HepG2 (cell line): ENCODE measurements around the gene SLC36A1. TPM values are rescaled to one million over a fixed set of nuclear protein-coding genes. Genes with fewer than 3 reads are reported as not detected.

ENCODE experiments used
- ATAC-seq: fragments of 200-7000 bp; cut with Tn5 transposase; 3 replicates; pipeline ENCODE4 v1.9.1; 2020; ENCODE audit warnings: mild to moderate bottlenecking, moderate library complexity
- BruUV-seq: library from RNA; stranded (reverse); fragments of 400-500 nt; replicated peaks from 2 replicates; lab custom pipeline; 2021; lab: Mats Ljungman, UMichigan
- CTCF ChIA-PET: fragments of 300-600 bp; formaldehyde crosslinking; extraction: SDS; loops from one replicate; lab custom pipeline; 2021; ENCODE audit warnings: low total read pairs, inconsistent platforms, low intra/inter-chr PET ratio; lab: Yijun Ruan, JAX
- POLR2A ChIA-PET: fragments of 350-600 bp; sonication (Branson Sonifier 250); formaldehyde crosslinking; loops from one replicate; lab custom pipeline; 2020; ENCODE audit warnings: antibody characterized with exemption, inconsistent platforms; lab: Yijun Ruan, JAX
- DNase-seq: peaks from one replicate; pipeline ENCODE4 v3.0.0-alpha.2; 2015; ENCODE audit warnings: low spot score
- FAIRE-seq: peaks from 3 replicates; lab custom pipeline; 2011; peaks lifted over from hg19 to GRCh38; lab: Jason Lieb, UNC
- H2AFZ ChIP-seq: one replicate; pipeline ENCODE4 v1.6.1; 2011; ENCODE audit warnings: low read length, inconsistent platforms
- H3K27ac ChIP-seq: fragments of 300-600 bp; 3 replicates; pipeline ENCODE4 v1.8.0; 2011; ENCODE audit warnings: mixed run types, mild to moderate bottlenecking, mixed read lengths, low read length, inconsistent platforms; ENCODE audit not compliant: insufficient read depth; ENCODE audit errors: extremely low read length
- H3K27me3 ChIP-seq, 2 experiments: fragments of 200-600 bp in 1 of 2; 2 replicates in 1 of 2; 3 replicates in 1 of 2; pipeline versions ENCODE4 v1.6.0 to v1.8.0; 2011; ENCODE audit warnings: low read length in 2 of 2, mild to moderate bottlenecking in 2 of 2, moderate library complexity in 2 of 2, inconsistent platforms in 1 of 2; ENCODE audit not compliant: insufficient read depth in 2 of 2, control insufficient read depth in 1 of 2
- H3K36me3 ChIP-seq, 2 experiments: fragments of 200-600 bp in 1 of 2; replicated peaks in 1 of 2; 2 replicates in 1 of 2; 3 replicates in 1 of 2; pipeline versions ENCODE4 v1.5.1 to v1.8.0; 2011; ENCODE audit warnings: low read length in 2 of 2, inconsistent platforms in 1 of 2; ENCODE audit not compliant: insufficient read depth in 2 of 2, control insufficient read depth in 1 of 2
- H3K4me1 ChIP-seq: 2 replicates; pipeline ENCODE4 v1.5.1; 2012; ENCODE audit warnings: low read length, inconsistent platforms; ENCODE audit not compliant: insufficient read depth
- H3K4me2 ChIP-seq: 2 replicates; pipeline ENCODE4 v1.6.0; 2011; ENCODE audit warnings: low read depth, low read length, inconsistent platforms
- H3K4me3 ChIP-seq, 3 experiments: fragments of 200-600 bp in 1 of 3; sonication (generic), shearing (Covaris generic) in 1 of 3; replicated peaks in 1 of 3; 2 replicates each; pipeline ENCODE4 v1.5.1; 2011 to 2016; ENCODE audit warnings: low read length in 3 of 3, inconsistent platforms in 2 of 3, low read depth in 2 of 3, mild to moderate bottlenecking in 2 of 3, control low read depth in 1 of 3, mixed read lengths in 1 of 3; ENCODE audit not compliant: insufficient read depth in 1 of 3
- H3K79me2 ChIP-seq: one replicate; pipeline ENCODE4 v1.6.1; 2011; ENCODE audit warnings: low read length, inconsistent platforms; ENCODE audit not compliant: insufficient read depth
- H3K9ac ChIP-seq: 2 replicates; pipeline ENCODE4 v1.6.0; 2011; ENCODE audit warnings: mild to moderate bottlenecking, low read depth, low read length, inconsistent platforms; ENCODE audit not compliant: insufficient read depth
- H3K9me3 ChIP-seq: 2 replicates; pipeline ENCODE4 v1.5.1; 2012; ENCODE audit warnings: mild to moderate bottlenecking, low read length
- H4K20me1 ChIP-seq: 2 replicates; pipeline ENCODE4 v1.6.0; 2011; ENCODE audit warnings: inconsistent platforms, mild to moderate bottlenecking, low read length, moderate library complexity; ENCODE audit not compliant: insufficient read depth
- ATF5 ChIP-seq: sonication (generic); formaldehyde crosslinking; IDR thresholded peaks from 2 replicates; pipeline ENCODE4 v1.4.0; 2020; ENCODE audit warnings: mild to moderate bottlenecking, low read depth, missing genetic modification reagents
- HNRNPLL ChIP-seq: fragments of 200-400 bp; formaldehyde crosslinking; IDR thresholded peaks from 2 replicates; pipeline ENCODE4 v1.6.1; 2017; ENCODE audit warnings: mild to moderate bottlenecking, low read depth, low read length; ENCODE audit not compliant: poor library complexity, severe bottlenecking
- PATZ1 ChIP-seq: sonication (generic); formaldehyde crosslinking; IDR thresholded peaks from 2 replicates; pipeline ENCODE4 v1.4.0; 2020; ENCODE audit warnings: missing genetic modification reagents
- SALL1 ChIP-seq: sonication (generic); formaldehyde crosslinking; IDR thresholded peaks from 2 replicates; pipeline ENCODE4 v1.8.0; 2022; ENCODE audit warnings: mild to moderate bottlenecking, missing genetic modification reagents
- WGBS: methylation state at CpG from one replicate; pipeline ENCODE4 v1.1.6; 2017; ENCODE audit warnings: low lambda C conversion rate; 5-methylcytosine and 5-hydroxymethylcytosine counted together
- in situ Hi-C: cut with HindIII; loops from 2 replicates; pipeline ENCODE4 v1.10.0; 2017; ENCODE audit warnings: low pct_unique_long_range_greater_than_20kb; ENCODE audit not compliant: extremely low pct_ligation_motif_present
- intact Hi-C: fragments of 100-400 bp; cut with micrococcal nuclease; formaldehyde crosslinking; loops from one replicate; pipeline ENCODE4 v1.10.0; 2022; ENCODE audit not compliant: unreplicated experiment
- polyA plus RNA-seq, 8 experiments: library from polyadenylated mRNA; depleted of rRNA in 3 of 8; stranded (reverse) in 7 of 8; unstranded in 1 of 8; fragments of >200 nt; fragmentation: Illumina TruSeq in 4 of 8; extraction: Trizol in 4 of 8; gene quantifications; 2 replicates each; pipeline versions ENCODE4 v1.2.1 to v1.2.3, GENCODE V29; 2011 to 2016; ENCODE audit warnings: low read depth in 4 of 8, missing spikeins in 1 of 8, mixed read lengths in 1 of 8; ENCODE audit not compliant: insufficient read depth in 1 of 8
- total RNA-seq, 5 experiments: library from RNA; depleted of rRNA; stranded (reverse); fragments of >200 nt; fragmentation: Illumina TruSeq; extraction: Trizol; gene quantifications; 2 replicates each; pipeline ENCODE4 v1.2.3, GENCODE V29; 2016; ENCODE audit warnings: low read depth in 1 of 5
- TF ChIP-seq, protein P1 (sequence below): sonication (generic); formaldehyde crosslinking; IDR thresholded peaks from 2 replicates; pipeline ENCODE4 v1.5.0; 2020; ENCODE audit warnings: mild to moderate bottlenecking, missing genetic modification reagents, moderate library complexity

The SLC36A1 gene
- total and polyA plus RNA-seq, 2 of the 13 experiments (the other 11 are each of a cell fraction or from before 2014, with no cell fraction given), result 8.0 to 8.9 TPM

GRCh38 chr5:151434570-151435237, 12.7 kb upstream of the SLC36A1 start:
- POLR2A ChIA-PET, result no interaction called here
- in situ Hi-C loops, result loop anchor here (25.0 kb wide), 1 partner anchor 303 kb away; no protein-coding TSS in a partner anchor

DNA sequence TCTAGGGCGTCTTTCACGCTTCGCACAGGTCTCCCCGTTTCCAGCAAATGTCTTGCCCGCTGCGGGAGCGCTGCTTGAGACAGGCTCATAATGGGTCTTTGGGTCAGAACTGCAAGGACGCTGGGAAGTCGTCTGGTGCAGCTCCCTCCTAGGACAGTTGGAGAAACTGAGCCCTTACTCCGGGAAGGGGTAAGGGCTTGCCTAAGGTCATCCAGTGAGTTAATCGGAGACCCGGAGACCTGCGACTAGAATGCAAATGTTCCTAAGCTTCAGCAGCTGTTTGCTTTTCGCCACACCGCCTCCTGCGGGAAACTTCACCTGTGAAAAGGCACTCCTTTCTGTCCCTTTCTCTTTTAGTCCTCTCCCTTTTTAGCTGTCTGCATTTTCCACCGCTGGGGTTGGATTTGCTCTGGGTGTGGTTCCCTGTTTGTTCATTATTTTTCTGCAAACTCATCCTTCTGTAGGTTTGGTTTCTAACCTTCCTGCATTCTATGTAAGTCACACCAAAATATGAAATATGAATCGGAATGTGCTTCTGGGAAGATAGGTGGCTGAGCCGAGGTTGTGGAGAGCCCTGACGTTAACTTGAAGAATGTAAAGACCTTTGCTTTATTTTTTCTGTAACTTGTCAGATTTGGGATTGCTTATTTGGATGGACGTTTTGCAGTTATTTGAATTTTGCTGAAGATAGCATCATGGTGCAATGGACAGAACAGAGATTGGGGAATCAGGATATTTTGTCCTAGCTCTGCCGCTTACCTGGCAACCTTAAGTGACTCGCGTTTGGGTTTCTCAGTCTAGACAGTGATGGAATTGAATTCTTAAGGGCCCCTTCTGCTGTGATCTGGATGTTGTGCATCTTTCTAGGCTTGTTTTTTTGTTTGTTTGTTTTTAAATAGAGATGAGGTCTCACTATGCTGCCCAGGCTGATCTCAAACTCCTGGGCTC, 909 bp downstream of the SLC36A1 start:
- H3K27me3 ChIP-seq, result no peaks in the 10 kb centered on the region; a peak in 1 of 5 replicates
- peak; percentile 46 for FAIRE-seq
- H3K4me2 ChIP-seq, result peak overlapping the region; percentile 97
- H2AFZ ChIP-seq, result peak overlapping the region; percentile 90
- peaks cover 57% of the 10 kb centered on the region for H3K4me1 ChIP-seq
- POLR2A ChIA-PET, result interaction anchor here (1.2 to 1.8 kb wide), 4 partner anchors 11 to 323 kb away, joined by 5 to 10 read pairs (median 6); partner anchors contain the start of gene G3BP1
- H3K36me3 ChIP-seq, result no peaks in the 10 kb centered on the region
- H3K9me3 ChIP-seq, result no peaks in the 10 kb centered on the region
- peak overlapping the region; percentile 72 for H3K9ac ChIP-seq
- intact Hi-C loops (loop anchor here (5.0 kb wide), 2 partner anchors 294 to 309 kb away; partner anchors contain the start of gene ATOX1), in situ Hi-C loops (loop anchor here (5.0 to 25.0 kb wide), 3 partner anchors 54 to 289 kb away; no protein-coding TSS in a partner anchor)
- peak overlapping the region; percentile 79 to 94 (median 94) for H3K4me3 ChIP-seq
- CTCF ChIA-PET, result interaction anchor here (2.1 to 2.6 kb wide), 3 partner anchors 15 to 204 kb away, joined by 15 to 37 read pairs (median 31); no protein-coding TSS in a partner anchor
- H3K27ac ChIP-seq, result no peak overlapping the region
- H4K20me1 ChIP-seq, result no peaks in the 10 kb centered on the region
- 13% methylated on average over 16 of the region's 24 CpGs for WGBS
- DNase-seq, result peak; percentile 27
- peaks cover 4% of the 10 kb centered on the region for H3K79me2 ChIP-seq
- TSS peak; percentile 65 for BruUV-seq
- peak; percentile 62 for ATAC-seq
- TF ChIP-seq HNRNPLL, result no peak
- TF ChIP-seq PATZ1 (CRISPR knock-in tag), result no peak
- TF ChIP-seq, protein P1, sequence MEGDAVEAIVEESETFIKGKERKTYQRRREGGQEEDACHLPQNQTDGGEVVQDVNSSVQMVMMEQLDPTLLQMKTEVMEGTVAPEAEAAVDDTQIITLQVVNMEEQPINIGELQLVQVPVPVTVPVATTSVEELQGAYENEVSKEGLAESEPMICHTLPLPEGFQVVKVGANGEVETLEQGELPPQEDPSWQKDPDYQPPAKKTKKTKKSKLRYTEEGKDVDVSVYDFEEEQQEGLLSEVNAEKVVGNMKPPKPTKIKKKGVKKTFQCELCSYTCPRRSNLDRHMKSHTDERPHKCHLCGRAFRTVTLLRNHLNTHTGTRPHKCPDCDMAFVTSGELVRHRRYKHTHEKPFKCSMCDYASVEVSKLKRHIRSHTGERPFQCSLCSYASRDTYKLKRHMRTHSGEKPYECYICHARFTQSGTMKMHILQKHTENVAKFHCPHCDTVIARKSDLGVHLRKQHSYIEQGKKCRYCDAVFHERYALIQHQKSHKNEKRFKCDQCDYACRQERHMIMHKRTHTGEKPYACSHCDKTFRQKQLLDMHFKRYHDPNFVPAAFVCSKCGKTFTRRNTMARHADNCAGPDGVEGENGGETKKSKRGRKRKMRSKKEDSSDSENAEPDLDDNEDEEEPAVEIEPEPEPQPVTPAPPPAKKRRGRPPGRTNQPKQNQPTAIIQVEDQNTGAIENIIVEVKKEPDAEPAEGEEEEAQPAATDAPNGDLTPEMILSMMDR, result peak; percentile 18; the same call in 1 of the 2 replicates

More at GRCh38 chr5:151434570-151435237, 12.7 kb upstream of the SLC36A1 start:
- no peaks in the 10 kb centered on the region for H3K4me1 ChIP-seq
- 40% methylated on average over 5 of the region's 5 CpGs for WGBS
- no peaks in the 10 kb centered on the region for H3K9me3 ChIP-seq
- no peak overlapping the region for H3K4me2 ChIP-seq
- H3K27ac ChIP-seq, result no peak overlapping the region
- no peaks in the 10 kb centered on the region for H3K79me2 ChIP-seq
- no peak for ATAC-seq
- FAIRE-seq, result no peak
- DNase-seq, result no peak
- no peaks in the 10 kb centered on the region; a peak in 1 of 5 replicates for H3K27me3 ChIP-seq
- H3K4me3 ChIP-seq, result no peak overlapping the region
- H3K36me3 ChIP-seq, result no peaks in the 10 kb centered on the region
- H2AFZ ChIP-seq, result no peak overlapping the region
- intact Hi-C loops, result no loop called here
- no peaks in the 10 kb centered on the region for H4K20me1 ChIP-seq
- no TSS peak for BruUV-seq
- CTCF ChIA-PET, result no interaction called here
- TF ChIP-seq SALL1, result no peak
- no peak for TF ChIP-seq ATF5
- no peak overlapping the region for H3K9ac ChIP-seq
